ENCODE results near the gene TBC1D22B. TPM values are rescaled to one million over a fixed set of nuclear protein-coding genes. Genes with fewer than 3 reads are reported as not detected.

Gene TBC1D22B
- total and polyA plus RNA-seq, 2 of the 13 experiments (the other 11 are each of a cell fraction or from before 2014, with no cell fraction given), result 9.7 to 12.9 TPM

DNA sequence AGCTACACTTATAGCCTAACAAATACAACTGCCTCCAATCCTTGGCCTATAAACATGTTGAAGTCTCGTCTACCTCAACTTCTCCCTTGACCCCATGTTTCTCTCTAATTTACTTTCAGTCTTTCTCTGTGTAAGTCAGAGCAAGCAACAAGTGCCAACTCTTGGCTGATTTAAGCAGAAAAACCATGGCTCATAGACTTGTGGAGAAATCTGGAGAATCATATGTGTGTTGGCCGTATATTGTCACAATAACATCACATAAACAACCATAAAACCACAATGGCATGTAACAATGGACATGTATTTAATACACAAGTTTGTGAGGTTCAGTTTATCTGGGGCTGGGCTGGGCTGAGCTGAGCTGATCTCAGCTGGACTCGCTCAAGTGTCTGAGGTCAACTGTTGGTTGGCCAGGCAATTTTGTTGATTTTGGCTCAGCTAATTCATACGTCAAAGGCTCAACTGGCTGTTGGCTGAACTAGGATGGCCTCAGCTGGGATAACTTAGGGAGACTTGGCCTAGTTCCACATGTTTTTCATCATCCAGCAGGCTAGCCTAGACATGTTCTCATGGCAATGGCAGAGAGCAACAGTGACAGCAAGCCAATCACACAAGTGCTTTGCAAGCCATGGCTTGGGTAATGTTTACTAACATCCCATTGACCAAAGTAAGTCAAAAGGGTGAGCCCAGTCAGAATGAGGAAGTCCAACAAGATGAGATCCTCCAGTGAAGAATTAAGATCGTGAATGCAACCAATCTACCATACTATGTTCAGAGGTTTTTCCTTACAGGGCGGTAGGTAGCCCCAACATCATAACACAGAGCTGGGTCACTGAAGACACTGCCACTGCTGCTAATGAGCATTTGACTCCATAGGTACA, 12.9 kb upstream of the TBC1D22B start (continued):
- TF ChIP-seq, protein P1, sequence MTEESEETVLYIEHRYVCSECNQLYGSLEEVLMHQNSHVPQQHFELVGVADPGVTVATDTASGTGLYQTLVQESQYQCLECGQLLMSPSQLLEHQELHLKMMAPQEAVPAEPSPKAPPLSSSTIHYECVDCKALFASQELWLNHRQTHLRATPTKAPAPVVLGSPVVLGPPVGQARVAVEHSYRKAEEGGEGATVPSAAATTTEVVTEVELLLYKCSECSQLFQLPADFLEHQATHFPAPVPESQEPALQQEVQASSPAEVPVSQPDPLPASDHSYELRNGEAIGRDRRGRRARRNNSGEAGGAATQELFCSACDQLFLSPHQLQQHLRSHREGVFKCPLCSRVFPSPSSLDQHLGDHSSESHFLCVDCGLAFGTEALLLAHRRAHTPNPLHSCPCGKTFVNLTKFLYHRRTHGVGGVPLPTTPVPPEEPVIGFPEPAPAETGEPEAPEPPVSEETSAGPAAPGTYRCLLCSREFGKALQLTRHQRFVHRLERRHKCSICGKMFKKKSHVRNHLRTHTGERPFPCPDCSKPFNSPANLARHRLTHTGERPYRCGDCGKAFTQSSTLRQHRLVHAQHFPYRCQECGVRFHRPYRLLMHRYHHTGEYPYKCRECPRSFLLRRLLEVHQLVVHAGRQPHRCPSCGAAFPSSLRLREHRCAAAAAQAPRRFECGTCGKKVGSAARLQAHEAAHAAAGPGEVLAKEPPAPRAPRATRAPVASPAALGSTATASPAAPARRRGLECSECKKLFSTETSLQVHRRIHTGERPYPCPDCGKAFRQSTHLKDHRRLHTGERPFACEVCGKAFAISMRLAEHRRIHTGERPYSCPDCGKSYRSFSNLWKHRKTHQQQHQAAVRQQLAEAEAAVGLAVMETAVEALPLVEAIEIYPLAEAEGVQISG (CRISPR knock-in tag; IDR thresholded peaks at IDR 0.05), result peak; percentile 79
- TF ChIP-seq FOXJ3 (CRISPR knock-in tag; IDR thresholded peaks at IDR 0.05; ENCODE audit: borderline replicate concordance) (peak; percentile 73; the same call in 1 of the 2 replicates), ZNF253 (CRISPR knock-in tag; IDR thresholded peaks at IDR 0.05; ENCODE audit: borderline replicate concordance) (0 out of 2 replicates have a peak, but pooled peaks have one; percentile 40), GATAD1 (CRISPR knock-in tag; IDR thresholded peaks at IDR 0.05) (peak; percentile 21; the same call in 1 of the 2 replicates), HDAC6 (IDR thresholded peaks at IDR 0.05; ENCODE audit: low read depth, low read length) (no peak), ZNF709 (CRISPR knock-in tag; IDR thresholded peaks at IDR 0.05) (peak; percentile 49; the same call in 1 of the 2 replicates), ZIK1 (CRISPR knock-in tag; IDR thresholded peaks at IDR 0.05; ENCODE audit: borderline replicate concordance, low read depth) (no peak; the same call in 1 of the 2 replicates), ZNF234 (CRISPR knock-in tag; conservative IDR thresholded peaks at IDR 0.05) (no peak), ZFP36L1 (CRISPR knock-in tag; IDR thresholded peaks at IDR 0.05) (peak; percentile 45; the same call in 1 of the 2 replicates), TP53 (CRISPR knock-in tag; conservative IDR thresholded peaks at IDR 0.05) (peak; percentile 100), ZBTB40 (IDR thresholded peaks at IDR 0.05) (no peak), ZBTB40 (CRISPR knock-in tag; IDR thresholded peaks at IDR 0.05) (peak; percentile 79; the same call in 1 of the 2 replicates), ZNF777 (CRISPR knock-in tag; IDR thresholded peaks at IDR 0.05) (0 out of 2 replicates have a peak, but pooled peaks have one; percentile 41), ZMYM4 (CRISPR knock-in tag; IDR thresholded peaks at IDR 0.05) (peak; percentile 93)
- TF ChIP-seq, protein P2, sequence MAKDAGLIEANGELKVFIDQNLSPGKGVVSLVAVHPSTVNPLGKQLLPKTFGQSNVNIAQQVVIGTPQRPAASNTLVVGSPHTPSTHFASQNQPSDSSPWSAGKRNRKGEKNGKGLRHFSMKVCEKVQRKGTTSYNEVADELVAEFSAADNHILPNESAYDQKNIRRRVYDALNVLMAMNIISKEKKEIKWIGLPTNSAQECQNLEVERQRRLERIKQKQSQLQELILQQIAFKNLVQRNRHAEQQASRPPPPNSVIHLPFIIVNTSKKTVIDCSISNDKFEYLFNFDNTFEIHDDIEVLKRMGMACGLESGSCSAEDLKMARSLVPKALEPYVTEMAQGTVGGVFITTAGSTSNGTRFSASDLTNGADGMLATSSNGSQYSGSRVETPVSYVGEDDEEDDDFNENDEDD (CRISPR knock-in tag; IDR thresholded peaks at IDR 0.05; ENCODE audit: borderline replicate concordance), result 0 out of 2 replicates have a peak, but pooled peaks have one; percentile 27

Data from HepG2 (cell line).